ENCODE data around the gene DOCK2. TPM values are rescaled to one million over a fixed set of nuclear protein-coding genes. Genes with fewer than 3 reads are reported as not detected.

Gene DOCK2
- total RNA-seq, 1 donor from 2014 or later, result 4.2 TPM

DNA sequence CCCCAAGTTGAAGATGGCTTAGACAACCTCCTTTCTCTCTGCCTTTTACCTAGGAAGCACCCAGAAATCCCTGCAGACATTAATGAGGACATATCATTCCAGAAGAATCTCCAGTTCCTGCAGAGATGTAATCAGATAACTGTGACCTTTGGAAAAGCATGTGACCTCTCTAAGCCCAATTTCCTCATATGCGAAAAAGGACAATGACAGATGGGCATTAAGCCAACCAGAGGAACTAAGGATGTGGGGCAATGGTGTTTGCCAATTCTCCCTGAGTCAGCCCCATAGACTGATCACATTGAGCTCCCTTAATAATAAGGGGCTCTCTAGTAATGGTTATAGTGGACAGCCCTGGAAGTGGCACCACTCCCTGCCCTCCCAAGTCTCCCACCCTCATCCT lies 458.6 kb downstream of the DOCK2 start:
- H3K36me3 ChIP-seq, result no peaks in the 10 kb centered on the region
- TF ChIP-seq, protein P1, sequence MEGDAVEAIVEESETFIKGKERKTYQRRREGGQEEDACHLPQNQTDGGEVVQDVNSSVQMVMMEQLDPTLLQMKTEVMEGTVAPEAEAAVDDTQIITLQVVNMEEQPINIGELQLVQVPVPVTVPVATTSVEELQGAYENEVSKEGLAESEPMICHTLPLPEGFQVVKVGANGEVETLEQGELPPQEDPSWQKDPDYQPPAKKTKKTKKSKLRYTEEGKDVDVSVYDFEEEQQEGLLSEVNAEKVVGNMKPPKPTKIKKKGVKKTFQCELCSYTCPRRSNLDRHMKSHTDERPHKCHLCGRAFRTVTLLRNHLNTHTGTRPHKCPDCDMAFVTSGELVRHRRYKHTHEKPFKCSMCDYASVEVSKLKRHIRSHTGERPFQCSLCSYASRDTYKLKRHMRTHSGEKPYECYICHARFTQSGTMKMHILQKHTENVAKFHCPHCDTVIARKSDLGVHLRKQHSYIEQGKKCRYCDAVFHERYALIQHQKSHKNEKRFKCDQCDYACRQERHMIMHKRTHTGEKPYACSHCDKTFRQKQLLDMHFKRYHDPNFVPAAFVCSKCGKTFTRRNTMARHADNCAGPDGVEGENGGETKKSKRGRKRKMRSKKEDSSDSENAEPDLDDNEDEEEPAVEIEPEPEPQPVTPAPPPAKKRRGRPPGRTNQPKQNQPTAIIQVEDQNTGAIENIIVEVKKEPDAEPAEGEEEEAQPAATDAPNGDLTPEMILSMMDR (IDR thresholded peaks at IDR 0.05; ENCODE audit: borderline replicate concordance), result no peak
- DNase-seq, result no peak
- H3K4me1 ChIP-seq, result no peaks in the 10 kb centered on the region
- no peak overlapping the region for H3K27ac ChIP-seq (replicated peaks)
- H3K9me3 ChIP-seq (replicated peaks), result peaks cover 7% of the 10 kb centered on the region
- H3K27me3 ChIP-seq (ENCODE audit: low read depth), result peaks cover 45% of the 10 kb centered on the region
- H3K4me3 ChIP-seq, result no peak overlapping the region
- intact Hi-C loops (cut with micrococcal nuclease), result no loop called here

DNA sequence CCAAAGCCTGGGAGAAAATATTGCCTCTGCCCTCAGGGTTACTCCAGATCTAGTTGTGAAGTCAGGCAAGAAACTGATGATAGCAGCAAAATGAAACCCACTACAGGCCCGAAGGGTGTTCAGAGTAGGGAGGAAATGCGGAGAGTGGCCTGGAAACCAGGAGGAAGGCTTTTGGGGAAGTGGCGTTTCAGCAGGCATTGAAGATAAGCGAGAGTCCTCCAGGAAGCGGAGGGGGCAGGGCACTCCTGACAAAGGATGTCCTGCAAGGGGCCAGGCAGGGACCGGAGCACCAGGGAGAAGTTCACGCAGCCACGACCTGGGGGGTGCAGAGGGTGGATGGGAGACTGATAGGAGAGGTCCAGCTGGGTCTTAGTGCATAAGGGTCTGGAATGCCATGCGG lies 460.9 kb downstream of the DOCK2 start:
- Histone ChIP-seq H3K36me3 (no peaks in the 10 kb centered on the region), H3K4me1 (no peaks in the 10 kb centered on the region), H3K9me3 (replicated peaks) (peaks cover 7% of the 10 kb centered on the region), H3K27ac (replicated peaks) (no peak overlapping the region), H3K4me3 (no peak overlapping the region), H3K27me3 (ENCODE audit: low read depth) (peaks cover 27% of the 10 kb centered on the region)
- TF ChIP-seq, protein P1 (IDR thresholded peaks at IDR 0.05; ENCODE audit: borderline replicate concordance), result no peak
- intact Hi-C loops (cut with micrococcal nuclease), result loop anchor here (2.0 kb wide), 1 partner anchor 87 kb away; no protein-coding TSS in a partner anchor
- peak; percentile 23 for DNase-seq

GRCh38 chr5:170100066-170100943 lies 463.2 kb downstream of the DOCK2 start:
- Histone ChIP-seq H3K4me3 (no peak overlapping the region), H3K27ac (replicated peaks) (no peak overlapping the region), H3K4me1 (no peaks in the 10 kb centered on the region), H3K27me3 (ENCODE audit: low read depth) (peaks cover 7% of the 10 kb centered on the region), H3K36me3 (no peaks in the 10 kb centered on the region), H3K9me3 (replicated peaks) (peaks cover 7% of the 10 kb centered on the region)
- peak; percentile 57 for DNase-seq
- intact Hi-C loops (cut with micrococcal nuclease), result loop anchor here (10.0 kb wide), 1 partner anchor 324 kb away; no protein-coding TSS in a partner anchor
- TF ChIP-seq, protein P1 (IDR thresholded peaks at IDR 0.05; ENCODE audit: borderline replicate concordance), result peak; percentile 70

DNA sequence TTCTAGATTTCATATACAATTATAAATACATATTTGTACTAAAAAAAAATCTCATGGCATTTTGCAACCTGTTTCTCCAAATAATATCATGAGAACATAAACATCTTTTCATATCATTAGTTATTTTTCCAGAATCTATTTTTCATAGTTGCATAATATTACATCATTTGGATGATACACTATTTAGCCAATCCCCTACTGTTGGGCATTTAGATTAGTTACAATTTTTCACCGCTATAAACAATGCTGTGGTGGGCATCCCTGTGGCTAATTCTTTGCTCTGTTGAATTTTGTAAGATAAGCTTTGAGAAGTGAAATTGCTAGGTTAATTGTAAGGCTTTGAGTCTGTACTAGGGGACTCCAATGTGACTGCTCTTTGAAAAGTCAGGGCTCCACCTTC lies 466.4 kb downstream of the DOCK2 start:
- intact Hi-C loops (cut with micrococcal nuclease), result loop anchor here (10.0 kb wide), 1 partner anchor 321 kb away; no protein-coding TSS in a partner anchor
- Histone ChIP-seq H3K27ac (replicated peaks) (no peak overlapping the region), H3K36me3 (no peaks in the 10 kb centered on the region), H3K27me3 (ENCODE audit: low read depth) (peaks cover 5% of the 10 kb centered on the region), H3K4me1 (no peaks in the 10 kb centered on the region), H3K4me3 (no peak overlapping the region), H3K9me3 (replicated peaks) (peaks cover 7% of the 10 kb centered on the region)
- TF ChIP-seq, protein P1 (IDR thresholded peaks at IDR 0.05; ENCODE audit: borderline replicate concordance), result no peak
- no peak for DNase-seq

DNA sequence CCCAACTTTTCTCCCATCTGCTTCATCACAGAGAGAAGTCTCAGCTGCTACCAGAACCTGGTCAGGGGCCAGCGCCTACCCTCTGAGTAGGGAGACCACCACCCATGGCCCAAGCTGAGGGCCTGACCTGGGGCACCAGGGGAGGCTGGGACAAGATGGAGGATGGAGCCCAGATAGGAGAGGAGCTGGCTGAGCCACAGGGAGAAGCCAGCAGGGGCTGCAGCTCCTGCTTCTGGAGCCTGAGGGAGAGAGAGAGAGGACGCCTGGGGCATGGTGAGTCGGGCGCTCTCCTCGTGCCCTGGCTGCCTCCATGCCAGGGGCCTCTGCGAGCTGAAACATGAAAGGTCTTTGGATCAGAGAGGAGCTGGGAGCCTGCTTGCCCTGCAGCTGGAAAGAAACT lies 467.2 kb downstream of the DOCK2 start:
- Histone ChIP-seq H3K9me3 (replicated peaks) (peaks cover under 1% of the 10 kb centered on the region), H3K27me3 (ENCODE audit: low read depth) (peaks cover 5% of the 10 kb centered on the region), H3K4me1 (no peaks in the 10 kb centered on the region), H3K27ac (replicated peaks) (no peak overlapping the region), H3K36me3 (no peaks in the 10 kb centered on the region), H3K4me3 (no peak overlapping the region)
- no peak for DNase-seq
- TF ChIP-seq, protein P1 (IDR thresholded peaks at IDR 0.05; ENCODE audit: borderline replicate concordance), result no peak
- intact Hi-C loops (cut with micrococcal nuclease), result loop anchor here (10.0 kb wide), 1 partner anchor 321 kb away; no protein-coding TSS in a partner anchor

Data from left ventricle myocardium inferior (tissue), 1 donor.